PC-3 (cell line): ENCODE results near the gene VWA8. TPM values are rescaled to one million over a fixed set of nuclear protein-coding genes. Genes with fewer than 3 reads are reported as not detected.

ENCODE experiments used
- ATAC-seq: fragments of 200-7000 bp; cut with Tn5 transposase; 2 replicates; pipeline ENCODE4 v1.9.1; 2020; ENCODE audit warnings: mild to moderate bottlenecking, moderate library complexity
- BruUV-seq: library from RNA; stranded (reverse); fragments of 400-500 nt; replicated peaks from 2 replicates; lab custom pipeline; 2021; lab: Mats Ljungman, UMichigan
- CTCF ChIA-PET: fragments of 300-600 bp; sonication (Branson Sonifier 250); formaldehyde crosslinking; loops from one replicate; lab custom pipeline; 2022; ENCODE audit warnings: antibody characterized with exemption; lab: Charles Lee
- POLR2A ChIA-PET: fragments of 300-600 bp; sonication (Branson Sonifier 250); formaldehyde crosslinking; loops from one replicate; lab custom pipeline; 2022; ENCODE audit warnings: antibody characterized with exemption; ENCODE audit not compliant: unreplicated experiment; lab: Charles Lee
- DNase-seq: peaks from one replicate; pipeline ENCODE4 v3.0.0-alpha.2; 2015
- H2AFZ ChIP-seq: fragments of 300-600 bp; sonication (generic); 2 replicates; pipeline ENCODE4 v1.6.0; 2016; ENCODE audit warnings: antibody characterized with exemption, low read length
- H3F3A ChIP-seq: fragments of 300-600 bp; sonication (generic); one replicate; pipeline ENCODE4 v1.6.0; 2017; ENCODE audit warnings: antibody characterized with exemption, low read length, control low read depth, mild to moderate bottlenecking; ENCODE audit not compliant: unreplicated experiment
- H3K27ac ChIP-seq: fragments of 300-600 bp; sonication (generic); 2 replicates; pipeline ENCODE4 v1.5.1; 2016; ENCODE audit warnings: mild to moderate bottlenecking, low read length
- H3K27me3 ChIP-seq: fragments of 300-600 bp; sonication (generic); 2 replicates; pipeline ENCODE4 v1.6.1; 2016; ENCODE audit warnings: low read length, mixed read lengths
- H3K36me3 ChIP-seq: fragments of 300-600 bp; sonication (generic); 2 replicates; pipeline ENCODE4 v1.6.1; 2016; ENCODE audit warnings: low read depth, mixed run types, low read length, mixed read lengths
- H3K4me1 ChIP-seq: fragments of 300-600 bp; sonication (generic); 2 replicates; pipeline ENCODE4 v1.5.1; 2016; ENCODE audit warnings: low read length; ENCODE audit not compliant: insufficient read depth
- H3K4me2 ChIP-seq: fragments of 300-600 bp; sonication (generic); 2 replicates; pipeline ENCODE4 v1.6.0; 2016; ENCODE audit warnings: low read length
- H3K4me3 ChIP-seq: fragments of 300-600 bp; sonication (generic); 2 replicates; pipeline ENCODE4 v1.5.1; 2016; ENCODE audit warnings: mild to moderate bottlenecking, low read length, mixed read lengths
- H3K79me2 ChIP-seq: fragments of 300-600 bp; sonication (generic); 2 replicates; pipeline ENCODE4 v1.6.1; 2017; ENCODE audit warnings: low read length, mixed read lengths
- H3K9ac ChIP-seq: fragments of 300-600 bp; sonication (generic); 2 replicates; pipeline ENCODE4 v1.6.0; 2016; ENCODE audit warnings: mild to moderate bottlenecking, low read length
- H3K9me2 ChIP-seq: fragments of 300-600 bp; sonication (generic); replicated peaks from 2 replicates; pipeline ENCODE4 v1.6.1; 2016; ENCODE audit warnings: mixed run types, low read length, mixed read lengths
- H3K9me3 ChIP-seq: fragments of 300-600 bp; sonication (generic); 2 replicates; pipeline ENCODE4 v1.6.1; 2016; ENCODE audit warnings: low read length, mixed read lengths
- H4K20me1 ChIP-seq: fragments of 300-600 bp; sonication (generic); 2 replicates; pipeline ENCODE4 v1.6.1; 2016; ENCODE audit warnings: low read length, mixed read lengths
- EZH2 ChIP-seq: fragments of 300-600 bp; sonication (generic); IDR thresholded peaks from one replicate; pipeline ENCODE4 v1.6.1; 2017; ENCODE audit warnings: antibody characterized with exemption, mild to moderate bottlenecking, low read length; ENCODE audit not compliant: unreplicated experiment
- EZH2phosphoT487 ChIP-seq: fragments of 300-600 bp; sonication (generic); IDR thresholded peaks from 2 replicates; pipeline ENCODE4 v1.6.1; 2018; ENCODE audit warnings: mild to moderate bottlenecking, antibody characterized with exemption, low read length, borderline replicate concordance
- intact Hi-C: fragments of 100-400 bp; cut with micrococcal nuclease; formaldehyde crosslinking; loops from 2 replicates; pipeline ENCODE4 v1.9.0; 2023
- total RNA-seq: library from RNA; depleted of rRNA; stranded (reverse); fragments of >200 nt; gene quantifications from 2 replicates; pipeline ENCODE4 v1.2.3, GENCODE V29; 2014
- TF ChIP-seq, protein P1 (sequence below): fragments of 300-600 bp; sonication (generic); conservative IDR thresholded peaks from 2 replicates; pipeline ENCODE4 v1.5.1; 2017; ENCODE audit warnings: antibody characterized with exemption, low read depth, mild to moderate bottlenecking, low read length

VWA8 gene
- total RNA-seq, 1 experiment from 2014 or later, result 10.0 TPM

DNA sequence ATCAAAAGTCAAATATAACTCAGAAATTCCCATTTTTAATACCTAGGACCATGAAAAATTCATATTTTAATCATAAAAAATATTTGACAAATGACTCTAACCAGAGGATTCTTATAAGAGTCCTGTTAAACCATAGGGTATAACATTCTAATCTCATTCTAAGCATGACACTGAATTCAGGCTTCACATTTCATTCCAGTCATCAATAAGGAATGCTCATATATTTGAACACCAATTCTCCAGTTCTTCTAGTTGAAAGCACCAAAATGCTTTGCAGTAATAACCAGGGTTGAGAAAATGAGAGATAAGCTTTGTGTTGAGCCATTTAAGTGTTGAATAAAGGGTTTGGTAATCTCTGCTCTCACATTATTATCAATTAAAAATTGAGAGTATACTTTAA, 147.5 kb downstream of the VWA8 start:
- ATAC-seq (peak; percentile 67), DNase-seq (peak; percentile 53)
- Histone ChIP-seq H3K9me2 (no peaks in the 10 kb centered on the region), H3K27ac (no peak overlapping the region), H4K20me1 (no peaks in the 10 kb centered on the region), H3K36me3 (peaks cover 13% of the 10 kb centered on the region), H3K4me2 (no peak overlapping the region), H3K79me2 (no peaks in the 10 kb centered on the region), H3F3A (no peaks in the 10 kb centered on the region), H3K4me3 (no peak overlapping the region), H3K9me3 (no peaks in the 10 kb centered on the region), H3K4me1 (peaks cover 20% of the 10 kb centered on the region), H2AFZ (no peak overlapping the region), H3K9ac (no peak overlapping the region), H3K27me3 (no peaks in the 10 kb centered on the region)
- TF ChIP-seq EZH2 (no peak), EZH2phosphoT487 (no peak)
- ChIA-PET POLR2A (no interaction called here), CTCF (interaction anchor here (0.7 kb wide), 1 partner anchor 300 kb away, joined by 3 read pairs; no protein-coding TSS in a partner anchor)
- intact Hi-C loops, result no loop called here
- BruUV-seq, result no TSS peak

DNA sequence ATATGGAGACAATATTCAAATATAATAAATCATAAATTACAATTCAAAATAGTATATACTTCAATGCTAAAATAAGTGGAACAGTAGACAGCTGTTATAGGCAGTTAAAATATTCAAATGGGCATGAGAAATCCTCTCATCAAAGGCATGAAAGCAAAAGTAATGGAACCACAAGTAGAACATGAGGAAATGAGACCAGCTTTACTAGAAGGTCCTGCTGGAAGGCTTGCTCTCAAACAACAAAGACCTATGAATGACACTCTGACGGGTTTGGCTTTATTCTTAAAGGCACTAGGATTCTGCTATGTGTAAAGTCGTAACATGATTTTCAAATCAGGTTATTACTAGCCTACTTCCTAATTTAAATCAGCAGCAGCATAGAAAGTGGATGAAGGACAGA, 148.1 kb downstream of the VWA8 start:
- Histone ChIP-seq H2AFZ (no peak overlapping the region), H3K9me2 (no peaks in the 10 kb centered on the region), H3K36me3 (peaks cover 13% of the 10 kb centered on the region), H3K9ac (no peak overlapping the region), H3K4me3 (no peak overlapping the region), H3K27ac (no peak overlapping the region), H3K79me2 (no peaks in the 10 kb centered on the region), H3K4me1 (peaks cover 20% of the 10 kb centered on the region), H4K20me1 (no peaks in the 10 kb centered on the region), H3K27me3 (no peaks in the 10 kb centered on the region), H3K9me3 (no peaks in the 10 kb centered on the region), H3F3A (no peaks in the 10 kb centered on the region), H3K4me2 (no peak overlapping the region)
- ATAC-seq, result no peak
- TF ChIP-seq, protein P1, sequence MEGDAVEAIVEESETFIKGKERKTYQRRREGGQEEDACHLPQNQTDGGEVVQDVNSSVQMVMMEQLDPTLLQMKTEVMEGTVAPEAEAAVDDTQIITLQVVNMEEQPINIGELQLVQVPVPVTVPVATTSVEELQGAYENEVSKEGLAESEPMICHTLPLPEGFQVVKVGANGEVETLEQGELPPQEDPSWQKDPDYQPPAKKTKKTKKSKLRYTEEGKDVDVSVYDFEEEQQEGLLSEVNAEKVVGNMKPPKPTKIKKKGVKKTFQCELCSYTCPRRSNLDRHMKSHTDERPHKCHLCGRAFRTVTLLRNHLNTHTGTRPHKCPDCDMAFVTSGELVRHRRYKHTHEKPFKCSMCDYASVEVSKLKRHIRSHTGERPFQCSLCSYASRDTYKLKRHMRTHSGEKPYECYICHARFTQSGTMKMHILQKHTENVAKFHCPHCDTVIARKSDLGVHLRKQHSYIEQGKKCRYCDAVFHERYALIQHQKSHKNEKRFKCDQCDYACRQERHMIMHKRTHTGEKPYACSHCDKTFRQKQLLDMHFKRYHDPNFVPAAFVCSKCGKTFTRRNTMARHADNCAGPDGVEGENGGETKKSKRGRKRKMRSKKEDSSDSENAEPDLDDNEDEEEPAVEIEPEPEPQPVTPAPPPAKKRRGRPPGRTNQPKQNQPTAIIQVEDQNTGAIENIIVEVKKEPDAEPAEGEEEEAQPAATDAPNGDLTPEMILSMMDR, result no peak
- TF ChIP-seq EZH2 (no peak), EZH2phosphoT487 (no peak)
- CTCF ChIA-PET, result no interaction called here
- BruUV-seq, result no TSS peak
- POLR2A ChIA-PET, result no interaction called here
- DNase-seq, result no peak
- intact Hi-C loops, result no loop called here

DNA sequence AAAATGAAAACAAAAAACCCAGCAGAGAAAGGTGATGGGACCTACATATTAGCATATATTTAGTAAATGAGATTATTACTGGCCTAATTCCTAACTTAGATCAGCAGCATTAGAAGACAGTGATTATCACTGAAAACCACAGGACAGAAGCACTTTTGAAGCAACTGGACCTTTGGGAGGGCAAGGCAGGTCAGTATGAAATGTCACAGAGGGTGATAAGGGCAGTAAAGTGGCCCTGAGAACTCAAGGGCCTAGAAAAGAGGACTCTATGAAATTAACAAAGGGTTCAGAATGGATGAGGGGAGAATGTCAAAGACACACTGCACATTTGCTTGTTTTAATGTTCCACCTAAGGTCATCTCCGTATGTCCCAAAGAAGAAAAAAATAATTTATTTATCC, 148.7 kb downstream of the VWA8 start:
- DNase-seq, result no peak
- no peak overlapping the region for H3K9ac ChIP-seq
- H3F3A ChIP-seq, result no peaks in the 10 kb centered on the region
- POLR2A ChIA-PET, result no interaction called here
- no TSS peak for BruUV-seq
- no peaks in the 10 kb centered on the region for H3K27me3 ChIP-seq
- H3K9me2 ChIP-seq, result no peaks in the 10 kb centered on the region
- peak overlapping the region; percentile 70; the same call in 1 of the 2 replicates for H3K4me2 ChIP-seq
- no peak overlapping the region for H3K27ac ChIP-seq
- H3K79me2 ChIP-seq, result no peaks in the 10 kb centered on the region
- TF ChIP-seq EZH2phosphoT487, result no peak
- no peak for TF ChIP-seq EZH2
- TF ChIP-seq, protein P1, result no peak
- no peaks in the 10 kb centered on the region for H3K9me3 ChIP-seq
- no peak for ATAC-seq
- CTCF ChIA-PET, result no interaction called here
- peaks cover 20% of the 10 kb centered on the region for H3K4me1 ChIP-seq
- intact Hi-C loops, result no loop called here
- H4K20me1 ChIP-seq, result no peaks in the 10 kb centered on the region
- H3K36me3 ChIP-seq, result peaks cover 13% of the 10 kb centered on the region
- no peak overlapping the region for H2AFZ ChIP-seq
- no peak overlapping the region for H3K4me3 ChIP-seq
